HCT116 (cell line): ENCODE results near the gene SLCO4A1. TPM values are rescaled to one million over a fixed set of nuclear protein-coding genes. Genes with fewer than 3 reads are reported as not detected.

ENCODE experiments used
- ATAC-seq: fragments of 200-7000 bp; cut with Tn5 transposase; 2 replicates; pipeline ENCODE4 v1.9.1; 2020; ENCODE audit warnings: mild to moderate bottlenecking, moderate library complexity
- BruUV-seq: library from RNA; stranded (reverse); fragments of 400-500 nt; replicated peaks from 2 replicates; lab custom pipeline; 2021; lab: Mats Ljungman, UMichigan
- CTCF ChIA-PET: fragments of 300-600 bp; sonication (Branson Sonifier 250); formaldehyde crosslinking; loops from one replicate; lab custom pipeline; 2021; ENCODE audit warnings: antibody characterized with exemption; lab: Charles Lee
- POLR2A ChIA-PET: fragments of 300-600, 350-600 bp; sonication (Branson Sonifier 250); formaldehyde crosslinking; loops from one replicate; lab custom pipeline; 2021; ENCODE audit warnings: antibody characterized with exemption; lab: Charles Lee
- RAD21 ChIA-PET, 2 experiments: fragments of 300-600 bp; sonication (Branson Sonifier 250); formaldehyde crosslinking; loops; one replicate each; lab custom pipeline; 2023; ENCODE audit warnings: low total read pairs in 2 of 2; ENCODE audit not compliant: uncharacterized antibody in 2 of 2, unreplicated experiment in 2 of 2, low non-redundant PET in 1 of 2; lab: Charles Lee
- DNase-seq: peaks from one replicate; pipeline ENCODE4 v3.0.0-alpha.2; 2010; ENCODE audit warnings: low read depth, low spot score
- H2AFZ ChIP-seq: fragments of 200-600 bp; shearing (Covaris generic), sonication (generic); 2 replicates; pipeline ENCODE4 v1.6.1; 2017; ENCODE audit warnings: low read depth, mixed run types, mixed read lengths, antibody characterized with exemption, low read length; ENCODE audit not compliant: poor library complexity, severe bottlenecking
- H3K27ac ChIP-seq: 2 replicates; pipeline ENCODE4 v1.5.1; 2012; ENCODE audit warnings: low read depth, low read length
- H3K27me3 ChIP-seq: fragments of 200-600 bp; sonication (generic); 2 replicates; pipeline ENCODE4 v1.6.1; 2016; ENCODE audit warnings: mixed run types, low read length, mixed read lengths; ENCODE audit not compliant: insufficient read depth
- H3K36me3 ChIP-seq, 2 experiments: fragments of 200-500 bp in 1 of 2; fragments of 200-600 bp in 1 of 2; sonication (Bioruptor generic) in 1 of 2; sonication (generic) in 1 of 2; 2 replicates each; pipeline versions ENCODE4 v1.5.1 to v1.6.1; 2014 to 2016; ENCODE audit warnings: low read length in 2 of 2, inconsistent platforms in 1 of 2, mixed read lengths in 1 of 2, mixed run types in 1 of 2; ENCODE audit not compliant: insufficient read depth in 2 of 2, control insufficient read depth in 1 of 2
- H3K4me1 ChIP-seq, 2 experiments: fragments of 200-600 bp in 1 of 2; sonication (generic) in 1 of 2; 2 replicates each; pipeline versions ENCODE4 v1.5.1 to v1.6.1; 2012 to 2017; ENCODE audit warnings: low read length in 2 of 2, inconsistent platforms in 1 of 2, mild to moderate bottlenecking in 1 of 2, mixed read lengths in 1 of 2, mixed run types in 1 of 2, moderate library complexity in 1 of 2; ENCODE audit not compliant: insufficient read depth in 2 of 2, control insufficient read depth in 1 of 2
- H3K4me2 ChIP-seq: fragments of 200-600 bp; sonication (generic); 2 replicates; pipeline ENCODE4 v1.6.1; 2017; ENCODE audit warnings: mixed run types, low read length, mixed read lengths
- H3K4me3 ChIP-seq, 2 experiments: fragments of 200-600 bp in 1 of 2; sonication (generic) in 1 of 2; replicated peaks in 1 of 2; 2 replicates each; pipeline ENCODE4 v1.5.1; 2011 to 2016; ENCODE audit warnings: low read length in 2 of 2, control low read depth in 1 of 2, low read depth in 1 of 2, mild to moderate bottlenecking in 1 of 2, mixed read lengths in 1 of 2, mixed run types in 1 of 2
- H3K79me2 ChIP-seq: fragments of 200-600 bp; sonication (generic); 2 replicates; pipeline ENCODE4 v1.6.1; 2017; ENCODE audit warnings: mild to moderate bottlenecking, mixed run types, low read length, moderate library complexity, mixed read lengths; ENCODE audit not compliant: insufficient read depth
- H3K9ac ChIP-seq: fragments of 200-600 bp; sonication (generic); 2 replicates; pipeline ENCODE4 v1.6.1; 2016; ENCODE audit warnings: low read length, mixed read lengths
- H3K9me2 ChIP-seq: fragments of 200-600 bp; sonication (generic), shearing (Covaris generic); 2 replicates; pipeline ENCODE4 v1.6.1; 2017; ENCODE audit warnings: mixed run types, mild to moderate bottlenecking, moderate library complexity; ENCODE audit not compliant: insufficient read depth
- H3K9me3 ChIP-seq, 2 experiments: fragments of 200-500 bp in 1 of 2; fragments of 200-600 bp in 1 of 2; sonication (Bioruptor generic) in 1 of 2; sonication (generic) in 1 of 2; 2 replicates each; pipeline ENCODE4 v1.6.1; 2014 to 2017; ENCODE audit warnings: low read length in 2 of 2, mixed read lengths in 2 of 2, inconsistent platforms in 1 of 2, low read depth in 1 of 2, mild to moderate bottlenecking in 1 of 2, mixed run types in 1 of 2, moderate library complexity in 1 of 2; ENCODE audit not compliant: control insufficient read depth in 1 of 2, insufficient read depth in 1 of 2
- H4K20me1 ChIP-seq: fragments of 200-600 bp; sonication (generic), shearing (Covaris generic); 2 replicates; pipeline ENCODE4 v1.6.1; 2017; ENCODE audit warnings: mixed run types, mild to moderate bottlenecking, moderate library complexity; ENCODE audit not compliant: insufficient read depth
- CBX3 ChIP-seq: IDR thresholded peaks from 2 replicates; pipeline ENCODE4 v1.6.1; 2012; ENCODE audit warnings: low read depth
- CEBPB ChIP-seq: IDR thresholded peaks from 2 replicates; pipeline ENCODE4 v1.6.1; 2012; ENCODE audit warnings: low read depth
- EZH2 ChIP-seq: fragments of 200-600 bp; sonication (generic); IDR thresholded peaks from 2 replicates; pipeline ENCODE4 v1.6.1; 2017; ENCODE audit warnings: antibody characterized with exemption, mixed run types
- JUND ChIP-seq: IDR thresholded peaks from 2 replicates; pipeline ENCODE4 v1.6.1; 2012
- POLR2A ChIP-seq: IDR thresholded peaks from 2 replicates; pipeline ENCODE4 v1.7.0; 2011; ENCODE audit warnings: borderline replicate concordance; ENCODE audit not compliant: insufficient read depth, insufficient read length; ENCODE audit errors: extremely low read depth
- POLR2AphosphoS5 ChIP-seq: IDR thresholded peaks from 2 replicates; pipeline ENCODE4 v1.6.1; 2011; ENCODE audit warnings: mild to moderate bottlenecking, low read depth, low read length, moderate library complexity
- intact Hi-C: fragments of 100-400 bp; cut with micrococcal nuclease; formaldehyde crosslinking; loops from 2 replicates; pipeline ENCODE4 v1.10.0; 2022
- total RNA-seq: library from RNA; stranded (reverse); gene quantifications from one replicate; pipeline ENCODE4 v1.2.1, GENCODE V29; 2021; ENCODE audit not compliant: unreplicated experiment
- TF ChIP-seq, protein P1 (sequence below): IDR thresholded peaks from 2 replicates; pipeline ENCODE4 v1.6.1; 2012
- TF ChIP-seq, protein P2 (sequence below): IDR thresholded peaks from 2 replicates; pipeline ENCODE4 v1.6.1; 2012
- TF ChIP-seq, protein P3 (sequence below), 3 experiments: fragments of 200-600 bp in 1 of 3; sonication (generic) in 1 of 3; IDR thresholded peaks in 2 of 3; conservative IDR thresholded peaks in 1 of 3; 2 replicates each; pipeline ENCODE4 v1.5.1; 2012 to 2017; ENCODE audit warnings: low read depth in 2 of 3, low read length in 2 of 3, antibody characterized with exemption in 1 of 3, borderline replicate concordance in 1 of 3, control low read depth in 1 of 3, mild to moderate bottlenecking in 1 of 3, mixed read lengths in 1 of 3, mixed run types in 1 of 3, moderate library complexity in 1 of 3; ENCODE audit not compliant: insufficient read depth in 1 of 3

Gene SLCO4A1
- total RNA-seq, 1 experiment from 2014 or later, result 107 TPM

DNA sequence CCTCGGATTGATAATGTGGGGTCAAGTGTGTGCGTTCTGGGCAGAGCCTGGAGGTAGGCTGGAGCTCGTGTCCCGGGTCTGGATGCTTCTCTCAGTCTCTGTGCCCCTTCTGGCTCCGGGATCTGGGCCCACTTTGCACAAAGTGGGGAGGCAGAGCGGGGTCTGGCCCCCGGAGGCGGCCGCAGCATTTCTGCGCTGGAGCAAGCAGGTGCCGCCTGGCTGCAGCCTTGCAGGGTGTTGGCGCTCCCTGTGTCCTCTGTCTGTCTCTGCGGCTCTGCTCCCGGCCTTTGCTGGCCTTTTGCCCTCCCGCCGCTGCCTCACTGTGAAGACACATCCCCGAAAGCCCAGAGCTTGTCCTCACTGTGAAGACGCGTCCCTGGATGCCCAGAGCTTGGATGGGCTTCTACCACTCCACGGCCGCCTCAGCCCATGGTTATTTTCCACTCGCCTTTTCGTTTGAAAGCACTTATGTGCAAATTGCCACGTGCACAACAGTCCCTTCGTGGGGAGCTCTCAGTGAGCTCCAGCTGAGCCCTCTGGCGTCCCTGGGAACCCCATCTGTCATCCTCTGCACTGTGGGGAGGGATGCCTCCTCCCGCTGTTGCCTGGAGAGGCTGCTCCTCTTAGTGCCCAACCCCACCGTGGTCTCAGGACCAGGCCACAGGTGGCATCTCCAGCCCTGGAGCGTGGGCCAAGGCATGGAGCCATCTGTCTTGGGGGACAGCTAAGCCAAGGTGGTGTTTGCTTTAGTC lies 17.4 kb downstream of the SLCO4A1 start:
- Histone ChIP-seq H3K79me2 (peaks cover 59% of the 10 kb centered on the region), H3K9me2 (no peaks in the 10 kb centered on the region), H3K4me1 (no peaks in the 10 kb centered on the region), H3K9me3 (no peaks in the 10 kb centered on the region), H3K4me3 (no peak overlapping the region), H2AFZ (no peak overlapping the region), H3K27me3 (no peaks in the 10 kb centered on the region), H3K4me2 (no peak overlapping the region), H3K27ac (no peak overlapping the region)
- no TSS peak for BruUV-seq
- ATAC-seq (no peak), DNase-seq (no peak)
- ChIA-PET POLR2A (no interaction called here), RAD21 (no interaction called here), CTCF (no interaction called here)
- intact Hi-C loops, result no loop called here
- no peak for TF ChIP-seq CEBPB
- no peak for TF ChIP-seq POLR2AphosphoS5
- TF ChIP-seq, protein P1, sequence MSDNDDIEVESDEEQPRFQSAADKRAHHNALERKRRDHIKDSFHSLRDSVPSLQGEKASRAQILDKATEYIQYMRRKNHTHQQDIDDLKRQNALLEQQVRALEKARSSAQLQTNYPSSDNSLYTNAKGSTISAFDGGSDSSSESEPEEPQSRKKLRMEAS, result no peak
- TF ChIP-seq CBX3, result no peak
- TF ChIP-seq, protein P2, sequence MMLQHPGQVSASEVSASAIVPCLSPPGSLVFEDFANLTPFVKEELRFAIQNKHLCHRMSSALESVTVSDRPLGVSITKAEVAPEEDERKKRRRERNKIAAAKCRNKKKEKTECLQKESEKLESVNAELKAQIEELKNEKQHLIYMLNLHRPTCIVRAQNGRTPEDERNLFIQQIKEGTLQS, result no peak
- no peak for TF ChIP-seq JUND
- no peak for TF ChIP-seq POLR2A
- TF ChIP-seq, protein P3, sequence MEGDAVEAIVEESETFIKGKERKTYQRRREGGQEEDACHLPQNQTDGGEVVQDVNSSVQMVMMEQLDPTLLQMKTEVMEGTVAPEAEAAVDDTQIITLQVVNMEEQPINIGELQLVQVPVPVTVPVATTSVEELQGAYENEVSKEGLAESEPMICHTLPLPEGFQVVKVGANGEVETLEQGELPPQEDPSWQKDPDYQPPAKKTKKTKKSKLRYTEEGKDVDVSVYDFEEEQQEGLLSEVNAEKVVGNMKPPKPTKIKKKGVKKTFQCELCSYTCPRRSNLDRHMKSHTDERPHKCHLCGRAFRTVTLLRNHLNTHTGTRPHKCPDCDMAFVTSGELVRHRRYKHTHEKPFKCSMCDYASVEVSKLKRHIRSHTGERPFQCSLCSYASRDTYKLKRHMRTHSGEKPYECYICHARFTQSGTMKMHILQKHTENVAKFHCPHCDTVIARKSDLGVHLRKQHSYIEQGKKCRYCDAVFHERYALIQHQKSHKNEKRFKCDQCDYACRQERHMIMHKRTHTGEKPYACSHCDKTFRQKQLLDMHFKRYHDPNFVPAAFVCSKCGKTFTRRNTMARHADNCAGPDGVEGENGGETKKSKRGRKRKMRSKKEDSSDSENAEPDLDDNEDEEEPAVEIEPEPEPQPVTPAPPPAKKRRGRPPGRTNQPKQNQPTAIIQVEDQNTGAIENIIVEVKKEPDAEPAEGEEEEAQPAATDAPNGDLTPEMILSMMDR (IDR thresholded peaks at IDR 0.05 in 2 of 3, conservative IDR thresholded peaks at IDR 0.05 in 1 of 3; ENCODE audit: borderline replicate concordance in 1 of 3, insufficient read depth in 1 of 3, low read depth in 2 of 3, low read length in 2 of 3), result no peak
- no peak for TF ChIP-seq EZH2
- TF ChIP-seq, all 23 proteins: peak for 0
- Histone ChIP-seq H3K36me3 (peaks cover 47 to 48% of the 10 kb centered on the region in 2 experiments; a peak in 3 of 4 replicates), H4K20me1 (no peaks in the 10 kb centered on the region), H3K9ac (no peak overlapping the region)
